Spleen (tissue), 11 donors: ENCODE data around the gene VWA1. TPM values are rescaled to one million over a fixed set of nuclear protein-coding genes. Genes with fewer than 3 reads are reported as not detected.
"Not testable (repeated sequence)": the region's sequence is repeated elsewhere in the genome, so short reads cannot be mapped to it uniquely, and the experiment has no call there.

Source experiments
- DNase-seq: peaks from one replicate; pipeline ENCODE4 v3.0.0-alpha.2; 2020
- H3K27ac ChIP-seq, 8 donors: fragments of 200-600 bp; sonication (generic) in 7 of 8; 1 replicate in 4 of 8; 2 replicates in 4 of 8; pipeline versions ENCODE4 v1.5.0 to v1.8.0; 2016 to 2021; ENCODE audit warnings: inconsistent platforms in 4 of 8, mild to moderate bottlenecking in 4 of 8, moderate library complexity in 1 of 8
- H3K27me3 ChIP-seq, 7 donors: fragments of 200-600 bp; sonication (generic) in 6 of 7; replicated peaks in 1 of 7; 1 replicate in 4 of 7; 2 replicates in 3 of 7; pipeline versions ENCODE4 v1.5.0 to v1.8.0; 2016 to 2021; ENCODE audit warnings: inconsistent platforms in 3 of 7, mild to moderate bottlenecking in 1 of 7
- H3K36me3 ChIP-seq, 6 donors: fragments of 200-600 bp; sonication (generic) in 5 of 6; 1 replicate in 4 of 6; 2 replicates in 2 of 6; pipeline versions ENCODE4 v1.5.0 to v1.8.0; 2016 to 2021; ENCODE audit warnings: inconsistent platforms in 2 of 6
- H3K4me1 ChIP-seq, 6 donors: fragments of 200-600 bp; sonication (generic) in 5 of 6; 1 replicate in 3 of 6; 2 replicates in 3 of 6; pipeline versions ENCODE4 v1.5.0 to v1.8.0; 2016 to 2021; ENCODE audit warnings: inconsistent platforms in 3 of 6
- H3K4me3 ChIP-seq, 8 donors: fragments of 200-600 bp; sonication (generic) in 7 of 8; 1 replicate in 4 of 8; 2 replicates in 4 of 8; pipeline versions ENCODE4 v1.5.0 to v1.8.0; 2016 to 2021; ENCODE audit warnings: inconsistent platforms in 4 of 8, mild to moderate bottlenecking in 4 of 8, moderate library complexity in 2 of 8
- H3K9me3 ChIP-seq, 8 donors: fragments of 200-600 bp; sonication (generic) in 7 of 8; 1 replicate in 4 of 8; 2 replicates in 4 of 8; pipeline versions ENCODE4 v1.5.0 to v1.8.0; 2016 to 2021; ENCODE audit warnings: inconsistent platforms in 4 of 8
- CTCF ChIP-seq, 11 experiments: fragments of 200-600 bp in 7 of 11; fragments of 450-650 bp in 4 of 11; sonication (generic) in 4 of 11; IDR thresholded peaks in 8 of 11; conservative IDR thresholded peaks in 3 of 11; 1 replicate in 7 of 11; 2 replicates in 4 of 11; pipeline versions ENCODE4 v1.4.0 to v1.8.0; 2016 to 2021; ENCODE audit warnings: antibody characterized with exemption in 11 of 11, inconsistent platforms in 4 of 11, mild to moderate bottlenecking in 1 of 11
- POLR2A ChIP-seq, 3 donors: fragments of 450-650 bp; IDR thresholded peaks; one replicate each; pipeline ENCODE4 v1.5.1; 2017; ENCODE audit warnings: antibody characterized with exemption in 3 of 3, mild to moderate bottlenecking in 1 of 3
- POLR2AphosphoS5 ChIP-seq, 3 donors: sonication (generic); formaldehyde crosslinking; IDR thresholded peaks; one replicate each; pipeline ENCODE4 v1.5.1; 2017; ENCODE audit warnings: antibody characterized with exemption in 3 of 3
- WGBS, 5 donors: extraction: QIAGEN DNeasy Blood & Tissue Kit in 3 of 5; methylation state at CpG; one replicate each; pipeline versions ENCODE4 v1.1.5 to v1.1.7; 2013 to 2018; 5-methylcytosine and 5-hydroxymethylcytosine counted together
- intact Hi-C: fragments of 100-400 bp; cut with DNase I; formaldehyde crosslinking; loops from one replicate; pipeline ENCODE4 v1.15.0; 2023; ENCODE audit warnings: low total_unique reads
- polyA plus RNA-seq, 3 donors: library from polyadenylated mRNA; stranded (reverse); fragments of 200-250 nt; gene quantifications; one replicate each; pipeline ENCODE4 v1.2.1, GENCODE V29; 2013
- total RNA-seq, 7 donors: library from RNA; depleted of rRNA in 3 of 7; stranded (reverse); fragments of >200 nt in 3 of 7; fragmentation: NEBNext Ultra II Directional in 4 of 7; extraction: Animal tissue kit (Norgen Biotek cat#: 25700) in 4 of 7; gene quantifications; one replicate each; pipeline versions ENCODE4 v1.1.0 to v1.2.1, GENCODE V29; 2016 to 2021
- donor health status: healthy with polysubstance abuse.
- donor health status: DM: no; HTN: no; CAD: no; lungs with moderate emphysema.
- donor health status: DM: no; HTN: no; CAD: no.
- donor health status: Bipolar disorder and iron deficiency.
- donor health status: healthy.
- donor health status: DM: no; HTN: no; CAD: no.
- donor health status: DM: yes; HTN: yes; CAD: no.

VWA1 gene
- total and polyA plus RNA-seq, 10 donors = 3.9 to 18.0 (median 12.4) TPM

GRCh38 chr1:1460540-1461130, 25.1 kb downstream of the VWA1 start:
- intact Hi-C loops = no loop called here
- no peaks in the 10 kb centered on the region for H3K36me3 ChIP-seq
- peaks cover 0 to 37% (median 0%) of the 10 kb centered on the region in 7 donors for H3K27me3 ChIP-seq
- H3K4me3 ChIP-seq = no peak overlapping the region
- 38 to 64% (median 49%) methylated on average over 23 to 27 of the region's 27 CpGs for WGBS, 5 donors
- no peak for DNase-seq
- no peaks in the 10 kb centered on the region for H3K9me3 ChIP-seq
- H3K4me1 ChIP-seq = peaks cover 0 to 11% (median 3%) of the 10 kb centered on the region in 6 donors
- no peak overlapping the region for H3K27ac ChIP-seq
- TF ChIP-seq POLR2A (IDR thresholded peaks at IDR 0.05) = no peak
- no peak for TF ChIP-seq POLR2AphosphoS5 (IDR thresholded peaks at IDR 0.05)
- no peak for TF ChIP-seq CTCF (IDR thresholded peaks at IDR 0.05 in 8 of 11, conservative IDR thresholded peaks at IDR 0.05 in 3 of 11)

- 59 to 82% (median 67%) methylated on average over 17 to 18 of the region's 18 CpGs for WGBS, 5 donors
- H3K27ac ChIP-seq = peak overlapping the region in 4 of 8 donors; percentile 18 to 71 (median 46)
- H3K27me3 ChIP-seq = peaks cover 0 to 36% (median 0%) of the 10 kb centered on the region in 7 donors
- intact Hi-C loops = no loop called here
- TF ChIP-seq POLR2A (IDR thresholded peaks at IDR 0.05) (no peak), POLR2AphosphoS5 (IDR thresholded peaks at IDR 0.05) (no peak), CTCF (IDR thresholded peaks at IDR 0.05 in 8 of 11, conservative IDR thresholded peaks at IDR 0.05 in 3 of 11) (no peak)
- peak overlapping the region in 2 of 8 donors; percentile 5 to 53 for H3K4me3 ChIP-seq
- no peak for DNase-seq
- no peaks in the 10 kb centered on the region for H3K36me3 ChIP-seq
- H3K9me3 ChIP-seq = no peaks in the 10 kb centered on the region
- peaks cover 0 to 11% (median 3%) of the 10 kb centered on the region in 6 donors for H3K4me1 ChIP-seq
These were observed 26.3 kb downstream of the VWA1 start for GRCh38 chr1:1461721-1462317.

GRCh38 chr1:1462318-1462966, 27.0 kb downstream of the VWA1 start:
- H3K36me3 ChIP-seq = no peaks in the 10 kb centered on the region
- whole genome bisulfite sequencing, 5 donors = 44 to 70% (median 63%) methylated on average over 19 to 26 of the region's 26 CpGs
- TF ChIP-seq CTCF (IDR thresholded peaks at IDR 0.05 in 8 of 11, conservative IDR thresholded peaks at IDR 0.05 in 3 of 11) (no peak), POLR2AphosphoS5 (IDR thresholded peaks at IDR 0.05) (peak; percentile 65 to 71 (median 69))
- peaks cover 0 to 11% (median 3%) of the 10 kb centered on the region in 6 donors for H3K4me1 ChIP-seq
- intact Hi-C loops = no loop called here
- no peak for DNase-seq
- peaks cover 0 to 36% (median 0%) of the 10 kb centered on the region in 7 donors for H3K27me3 ChIP-seq
- peak overlapping the region in 4 of 8 donors; percentile 18 to 71 (median 46) for H3K27ac ChIP-seq
- peak overlapping the region in 3 of 8 donors; percentile 5 to 53 (median 17) for H3K4me3 ChIP-seq
- no peaks in the 10 kb centered on the region for H3K9me3 ChIP-seq

- TF ChIP-seq CTCF (IDR thresholded peaks at IDR 0.05 in 8 of 11, conservative IDR thresholded peaks at IDR 0.05 in 3 of 11) = no peak
- TF ChIP-seq POLR2A (IDR thresholded peaks at IDR 0.05) = no peak
- no peak for TF ChIP-seq POLR2AphosphoS5 (IDR thresholded peaks at IDR 0.05)
- no peaks in the 10 kb centered on the region for H3K9me3 ChIP-seq
- no peaks in the 10 kb centered on the region for H3K36me3 ChIP-seq
- peaks cover 0 to 11% (median 3%) of the 10 kb centered on the region in 6 donors for H3K4me1 ChIP-seq
- peak overlapping the region in 1 of 8 donors; percentile 71 for H3K27ac ChIP-seq
- H3K4me3 ChIP-seq = peak overlapping the region in 1 of 8 donors; percentile 53
- DNase-seq = no peak
- intact Hi-C loops = no loop called here
- H3K27me3 ChIP-seq = peaks cover 0 to 36% (median 0%) of the 10 kb centered on the region in 7 donors
- WGBS, 5 donors = 83 to 95% (median 89%) methylated on average over 7 of the region's 7 CpGs
These were observed 27.8 kb downstream of the VWA1 start for GRCh38 chr1:1463312-1463711.

- DNase-seq, H3K27me3 ChIP-seq, intact Hi-C loops, H3K36me3 ChIP-seq, H3K4me3 ChIP-seq, H3K9me3 ChIP-seq, H3K27ac ChIP-seq: not testable (repeated sequence)
- 71 to 89% (median 85%) methylated on average over 26 to 40 of the region's 44 CpGs for WGBS, 5 donors
- peaks cover 0 to 24% (median 18%) of the 10 kb centered on the region in 6 donors for H3K4me1 ChIP-seq
These were observed 32.9 kb downstream of the VWA1 start for GRCh38 chr1:1468196-1468985.
